ENCODE measurements around the gene RGSL1.

GRCh38 chr1:182603646-182604174 is 153.8 kb downstream of the RGSL1 start:
- TF ChIP-seq CTCF (conservative IDR thresholded peaks at IDR 0.05; ENCODE audit: low read length): no peak
- no peak for TF ChIP-seq EZH2phosphoT487 (IDR thresholded peaks at IDR 0.05; ENCODE audit: borderline replicate concordance, low read depth, low read length)

Data from OCI-LY7 (cell line).